HepG2 (cell line): ENCODE results near the gene ATP11A. TPM values are rescaled to one million over a fixed set of nuclear protein-coding genes. Genes with fewer than 3 reads are reported as not detected.

Experiments used
- AGO1 ChIP-seq: fragments of 200-400 bp; formaldehyde crosslinking; IDR thresholded peaks from 2 replicates; pipeline ENCODE4 v1.6.1; 2017; ENCODE audit warnings: mild to moderate bottlenecking, low read depth, low read length, moderate library complexity; ENCODE audit not compliant: poor library complexity, severe bottlenecking
- ATF6 ChIP-seq: sonication (generic); formaldehyde crosslinking; conservative IDR thresholded peaks from 2 replicates; pipeline ENCODE4 v1.4.0; 2020; ENCODE audit warnings: missing genetic modification reagents
- HHEX ChIP-seq: IDR thresholded peaks from 2 replicates; pipeline ENCODE4 v1.6.1; 2016; ENCODE audit warnings: control low read depth
- HNF4A ChIP-seq: sonication (generic); formaldehyde crosslinking; IDR thresholded peaks from 2 replicates; pipeline ENCODE4 v1.4.0; 2020; ENCODE audit warnings: missing genetic modification reagents
- KMT2B ChIP-seq: IDR thresholded peaks from 2 replicates; pipeline ENCODE4 v1.6.1; 2016; ENCODE audit warnings: missing genetic modification reagents, missing compliant biosample characterization
- MAZ ChIP-seq, 2 experiments: sonication (generic) in 1 of 2; formaldehyde crosslinking in 1 of 2; IDR thresholded peaks; 2 replicates each; pipeline versions ENCODE4 v1.5.0 to v1.6.1; 2012 to 2020; ENCODE audit warnings: low read depth in 2 of 2, mild to moderate bottlenecking in 2 of 2, borderline replicate concordance in 1 of 2, improper control_type of control experiment in 1 of 2, low read length in 1 of 2, missing genetic modification reagents in 1 of 2, moderate library complexity in 1 of 2
- NBN ChIP-seq: fragments of 450-650 bp; conservative IDR thresholded peaks from 2 replicates; pipeline ENCODE4 v1.6.1; 2017
- NFE2L1 ChIP-seq: sonication (generic); formaldehyde crosslinking; IDR thresholded peaks from 2 replicates; pipeline ENCODE4 v1.4.0; 2020; ENCODE audit warnings: missing genetic modification reagents, mild to moderate bottlenecking, borderline replicate concordance
- SIN3A ChIP-seq: IDR thresholded peaks from 2 replicates; pipeline ENCODE4 v1.6.1; 2011; ENCODE audit warnings: low read depth, mild to moderate bottlenecking, control low read depth, low read length, borderline replicate concordance
- SIX1 ChIP-seq: sonication (generic); formaldehyde crosslinking; IDR thresholded peaks from 2 replicates; pipeline ENCODE4 v1.4.0; 2020; ENCODE audit warnings: missing genetic modification reagents, borderline replicate concordance
- SRSF1 ChIP-seq: fragments of 200-400 bp; formaldehyde crosslinking; optimal IDR thresholded peaks from 2 replicates; pipeline ENCODE3; 2017; ENCODE audit warnings: mild to moderate bottlenecking, low read depth, low read length, moderate library complexity
- SYNCRIP ChIP-seq: fragments of 200-400 bp; formaldehyde crosslinking; IDR thresholded peaks from 2 replicates; pipeline ENCODE4 v1.6.1; 2018; ENCODE audit warnings: mild to moderate bottlenecking, low read depth, low read length; ENCODE audit not compliant: insufficient read depth
- TBP ChIP-seq: sonication (generic); formaldehyde crosslinking; IDR thresholded peaks from 2 replicates; pipeline ENCODE4 v1.5.0; 2020; ENCODE audit warnings: missing genetic modification reagents
- TBX3 ChIP-seq: fragments of 450-650 bp; IDR thresholded peaks from 2 replicates; pipeline ENCODE4 v1.6.1; 2017; ENCODE audit warnings: antibody characterized with exemption, mild to moderate bottlenecking, inconsistent platforms, borderline replicate concordance
- TFAP4 ChIP-seq: sonication (generic); IDR thresholded peaks from 2 replicates; pipeline ENCODE4 v1.6.1; 2016; ENCODE audit warnings: low read depth, borderline replicate concordance
- TSC22D2 ChIP-seq: sonication (generic); formaldehyde crosslinking; IDR thresholded peaks from 2 replicates; pipeline ENCODE4 v1.5.1; 2020; ENCODE audit warnings: missing genetic modification reagents, mild to moderate bottlenecking, borderline replicate concordance
- ZFYVE20 ChIP-seq: sonication (generic); formaldehyde crosslinking; IDR thresholded peaks from 2 replicates; pipeline ENCODE4 v1.8.0; 2023; ENCODE audit warnings: low read depth, mild to moderate bottlenecking, moderate library complexity, missing genetic modification reagents, borderline replicate concordance
- ZMAT3 ChIP-seq: sonication (generic); formaldehyde crosslinking; conservative IDR thresholded peaks from 2 replicates; pipeline ENCODE4 v1.7.0; 2021; ENCODE audit warnings: missing genetic modification reagents
- ZNF24 ChIP-seq: fragments of 450-650 bp; IDR thresholded peaks from 2 replicates; pipeline ENCODE4 v1.6.1; 2017; ENCODE audit warnings: antibody characterized with exemption, mild to moderate bottlenecking
- ZNF274 ChIP-seq: sonication (generic); formaldehyde crosslinking; IDR thresholded peaks from 2 replicates; pipeline ENCODE4 v1.5.1; 2020; ENCODE audit warnings: mild to moderate bottlenecking, missing genetic modification reagents
- ZNF619 ChIP-seq: sonication (generic); formaldehyde crosslinking; IDR thresholded peaks from 2 replicates; pipeline ENCODE4 v1.4.0; 2020; ENCODE audit warnings: mild to moderate bottlenecking, missing genetic modification reagents
- ZSCAN20 ChIP-seq: sonication (generic); formaldehyde crosslinking; IDR thresholded peaks from 2 replicates; pipeline ENCODE4 v1.4.0; 2020; ENCODE audit warnings: missing genetic modification reagents, mild to moderate bottlenecking, borderline replicate concordance
- polyA plus RNA-seq, 8 experiments: library from polyadenylated mRNA; depleted of rRNA in 3 of 8; stranded (reverse) in 7 of 8; unstranded in 1 of 8; fragments of >200 nt; fragmentation: Illumina TruSeq in 4 of 8; extraction: Trizol in 4 of 8; gene quantifications; 2 replicates each; pipeline versions ENCODE4 v1.2.1 to v1.2.3, GENCODE V29; 2011 to 2016; ENCODE audit warnings: low read depth in 4 of 8, missing spikeins in 1 of 8, mixed read lengths in 1 of 8; ENCODE audit not compliant: insufficient read depth in 1 of 8
- total RNA-seq, 5 experiments: library from RNA; depleted of rRNA; stranded (reverse); fragments of >200 nt; fragmentation: Illumina TruSeq; extraction: Trizol; gene quantifications; 2 replicates each; pipeline ENCODE4 v1.2.3, GENCODE V29; 2016; ENCODE audit warnings: low read depth in 1 of 5
- TF ChIP-seq, protein P1 (sequence below): sonication (generic); formaldehyde crosslinking; IDR thresholded peaks from 2 replicates; pipeline ENCODE4 v1.4.0; 2020; ENCODE audit warnings: missing genetic modification reagents, low read depth, mild to moderate bottlenecking, borderline replicate concordance
- TF ChIP-seq, protein P2 (sequence below): sonication (generic); formaldehyde crosslinking; IDR thresholded peaks from 2 replicates; pipeline ENCODE4 v1.9.0; 2022; ENCODE audit warnings: missing genetic modification reagents, mild to moderate bottlenecking, borderline replicate concordance

ATP11A gene
- total and polyA plus RNA-seq, 2 of the 13 experiments (the other 11 are each of a cell fraction or from before 2014, with no cell fraction given), result 18.4 to 20.1 TPM

GRCh38 chr13:112892426-112893206 lies 202.8 kb downstream of the ATP11A start (continued):
- TF ChIP-seq TFAP4 (peak; percentile 70; the same call in 1 of the 2 replicates), SRSF1 (no peak), MAZ (IDR thresholded peaks at IDR 0.05; ENCODE audit: borderline replicate concordance, low read depth, low read length) (no peak), MAZ (CRISPR knock-in tag; IDR thresholded peaks at IDR 0.05; ENCODE audit: low read depth) (peak; percentile 8; the same call in 1 of the 2 replicates), NFE2L1 (no peak), TBP (CRISPR knock-in tag) (0 out of 2 replicates have a peak, but pooled peaks have one; percentile 56), SIN3A (peak; percentile 52; the same call in 1 of the 2 replicates), HHEX (CRISPR knock-in tag) (no peak), TBX3 (no peak), AGO1 (no peak), ZNF619 (no peak; the same call in 1 of the 2 replicates), HNF4A (CRISPR knock-in tag) (0 out of 2 replicates have a peak, but pooled peaks have one; percentile 7), ZNF274 (no peak), ZFYVE20 (no peak), TSC22D2 (no peak), ZSCAN20 (CRISPR knock-in tag) (no peak), ZMAT3 (CRISPR knock-in tag) (no peak), SYNCRIP (no peak), NBN (no peak), ATF6 (CRISPR knock-in tag) (no peak), ZNF24 (no peak), SIX1 (CRISPR knock-in tag) (no peak), KMT2B (CRISPR knock-in tag) (no peak)
- TF ChIP-seq, protein P1, sequence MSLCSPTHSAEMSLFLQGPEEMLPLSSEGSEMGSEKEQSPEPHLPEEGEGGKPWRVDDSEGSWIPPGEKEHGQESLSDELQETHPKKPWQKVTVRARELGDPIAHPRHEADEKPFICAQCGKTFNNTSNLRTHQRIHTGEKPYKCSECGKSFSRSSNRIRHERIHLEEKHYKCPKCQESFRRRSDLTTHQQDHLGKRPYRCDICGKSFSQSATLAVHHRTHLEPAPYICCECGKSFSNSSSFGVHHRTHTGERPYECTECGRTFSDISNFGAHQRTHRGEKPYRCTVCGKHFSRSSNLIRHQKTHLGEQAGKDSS (CRISPR knock-in tag), result 0 out of 2 replicates have a peak, but pooled peaks have one; percentile 48
- TF ChIP-seq, protein P2, sequence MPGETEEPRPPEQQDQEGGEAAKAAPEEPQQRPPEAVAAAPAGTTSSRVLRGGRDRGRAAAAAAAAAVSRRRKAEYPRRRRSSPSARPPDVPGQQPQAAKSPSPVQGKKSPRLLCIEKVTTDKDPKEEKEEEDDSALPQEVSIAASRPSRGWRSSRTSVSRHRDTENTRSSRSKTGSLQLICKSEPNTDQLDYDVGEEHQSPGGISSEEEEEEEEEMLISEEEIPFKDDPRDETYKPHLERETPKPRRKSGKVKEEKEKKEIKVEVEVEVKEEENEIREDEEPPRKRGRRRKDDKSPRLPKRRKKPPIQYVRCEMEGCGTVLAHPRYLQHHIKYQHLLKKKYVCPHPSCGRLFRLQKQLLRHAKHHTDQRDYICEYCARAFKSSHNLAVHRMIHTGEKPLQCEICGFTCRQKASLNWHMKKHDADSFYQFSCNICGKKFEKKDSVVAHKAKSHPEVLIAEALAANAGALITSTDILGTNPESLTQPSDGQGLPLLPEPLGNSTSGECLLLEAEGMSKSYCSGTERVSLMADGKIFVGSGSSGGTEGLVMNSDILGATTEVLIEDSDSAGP, result peak; percentile 34; the same call in 1 of the 2 replicates
